AG08395 (cell line): ENCODE data around the gene KIF23.

Source experiments
- DNase-seq: peaks from one replicate; pipeline ENCODE4 v3.0.0; 2012; ENCODE audit warnings: mixed read lengths, low spot score

Gene KIF23

DNA sequence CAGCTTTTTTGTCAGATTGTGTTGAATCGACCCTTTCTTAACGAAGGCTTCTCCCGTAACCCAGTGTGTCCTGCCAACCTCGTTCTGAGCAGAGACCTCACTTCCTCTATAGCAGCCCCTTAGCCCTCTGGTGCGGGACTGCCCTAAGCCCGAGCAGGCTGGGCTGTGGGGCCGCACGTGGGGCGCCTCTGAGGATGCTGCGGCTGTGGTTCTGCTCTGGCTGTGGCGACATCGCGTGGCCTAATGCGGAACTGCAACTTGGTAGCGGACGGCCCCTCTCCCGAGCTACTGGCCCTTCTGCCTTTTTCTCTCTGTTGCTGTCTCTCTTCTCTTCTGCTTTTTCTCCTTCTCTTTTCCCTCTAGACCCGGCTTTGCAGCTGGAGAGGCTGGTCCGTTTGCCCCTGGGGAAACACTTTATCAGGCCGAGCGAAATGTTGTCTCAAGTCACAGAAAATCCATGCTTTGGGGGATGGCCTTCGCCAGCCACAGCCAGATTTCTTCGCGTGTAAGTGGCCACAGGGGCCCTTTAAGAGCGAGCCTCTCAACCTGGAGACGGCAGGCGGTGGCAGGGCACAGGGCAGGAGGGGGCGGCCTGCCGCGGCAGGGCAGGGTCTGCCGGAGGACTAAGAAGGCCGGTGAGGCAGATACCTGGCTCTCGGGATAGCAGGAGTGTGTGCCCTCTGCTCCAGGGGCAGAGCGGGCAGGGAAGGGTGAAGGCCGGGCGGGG is 19.4 kb upstream of the KIF23 start:
- peak; percentile 86 for DNase-seq

DNA sequence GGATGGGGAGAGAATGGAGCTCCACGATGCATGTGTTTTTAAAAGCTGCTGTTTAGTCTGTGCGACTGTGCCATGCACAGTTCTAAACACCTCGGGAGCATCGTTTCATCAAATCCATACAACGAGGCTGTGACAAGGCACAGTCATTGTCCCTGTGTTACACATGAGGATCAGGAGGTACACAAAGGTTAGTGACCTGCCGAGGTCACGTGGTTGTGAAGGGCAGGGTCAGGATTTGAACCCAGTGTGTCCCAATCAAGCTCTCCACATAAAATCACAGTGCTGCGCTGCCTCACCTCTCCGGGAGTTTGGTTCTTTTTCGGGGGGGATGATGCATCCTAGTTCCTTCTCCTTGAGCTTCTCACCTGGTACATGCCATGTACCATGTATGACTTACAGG is 18.7 kb upstream of the KIF23 start:
- no peak for DNase-seq

DNA sequence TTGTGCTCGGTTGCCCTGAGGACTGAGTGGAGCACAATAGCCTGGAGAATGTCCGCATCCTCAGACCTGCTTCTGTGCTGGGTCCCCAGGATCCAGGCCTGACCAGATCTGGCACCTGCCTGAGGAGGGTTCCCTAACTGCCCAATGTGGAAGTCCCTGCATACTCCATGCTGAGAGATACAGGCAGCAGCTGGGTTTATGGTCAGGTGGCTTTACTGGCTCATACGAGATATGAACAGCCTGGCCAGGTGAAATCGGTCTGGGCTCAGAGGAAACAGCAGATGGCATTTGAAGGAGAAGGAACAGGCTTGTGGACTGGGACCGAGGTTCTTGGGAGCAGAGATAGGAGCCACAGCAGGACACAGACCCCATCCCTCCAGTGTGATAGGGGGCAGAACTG is 18.2 kb upstream of the KIF23 start:
- DNase-seq: no peak

DNA sequence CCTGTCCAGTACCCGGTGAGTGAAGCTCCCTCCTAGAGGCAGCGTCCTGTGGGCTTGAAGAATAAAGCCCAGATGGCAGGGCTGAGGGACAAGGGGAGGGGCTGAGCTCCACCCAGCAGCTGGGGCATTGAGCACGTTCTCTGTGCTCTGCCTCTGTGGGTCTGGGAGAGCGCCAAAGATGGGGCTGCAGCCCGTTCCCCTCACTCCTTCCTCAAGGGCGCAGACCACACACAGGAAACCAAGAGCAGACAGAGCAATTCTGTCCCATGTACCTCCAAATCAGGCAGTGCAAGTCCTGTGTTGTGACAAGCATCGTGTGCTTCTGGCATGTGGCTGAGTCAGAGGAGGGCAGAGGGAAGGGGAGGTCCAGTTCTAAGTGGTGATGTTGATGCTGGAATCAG is 15.7 kb upstream of the KIF23 start:
- DNase-seq: peak; percentile 63

DNA sequence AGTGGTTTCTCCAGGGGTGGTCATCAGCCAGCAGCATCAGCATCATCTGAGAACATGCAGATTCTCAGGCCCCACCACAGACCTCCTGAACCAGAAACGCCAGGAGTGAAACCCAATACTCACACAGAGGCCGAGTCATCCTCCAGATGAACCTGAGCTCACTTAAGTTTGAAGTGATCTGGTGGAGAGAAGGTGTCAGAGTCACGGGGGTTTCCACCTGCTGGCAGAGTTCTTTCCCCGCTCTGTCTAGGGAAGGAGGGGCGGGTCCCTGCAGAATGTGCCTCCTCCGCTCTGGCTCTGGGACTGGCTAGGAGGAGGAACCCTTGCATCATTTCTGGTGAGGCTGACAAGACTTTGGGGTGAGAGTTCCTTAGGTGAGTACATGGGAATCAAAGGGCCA is 13.3 kb upstream of the KIF23 start:
- DNase-seq: no peak

DNA sequence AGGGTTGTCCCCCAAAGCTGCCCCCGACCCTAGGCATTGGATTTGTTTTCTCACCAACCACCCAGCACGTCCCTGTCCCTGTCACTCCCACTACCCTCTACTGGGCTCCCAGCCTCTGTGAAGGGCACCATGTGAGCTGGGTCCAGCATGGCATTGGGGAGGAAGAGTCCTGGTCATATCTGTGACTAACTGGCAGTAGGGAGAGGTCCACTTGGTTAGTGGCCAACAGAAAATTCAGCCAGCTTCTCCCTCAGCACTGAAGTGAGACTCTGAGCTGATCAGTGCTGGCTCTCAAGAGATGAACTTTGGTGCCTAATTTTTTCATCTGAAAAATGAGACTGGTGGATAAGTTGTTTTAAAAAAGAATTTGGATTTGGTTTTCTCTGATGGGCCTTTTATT is 11.3 kb upstream of the KIF23 start:
- peak; percentile 27 for DNase-seq

DNA sequence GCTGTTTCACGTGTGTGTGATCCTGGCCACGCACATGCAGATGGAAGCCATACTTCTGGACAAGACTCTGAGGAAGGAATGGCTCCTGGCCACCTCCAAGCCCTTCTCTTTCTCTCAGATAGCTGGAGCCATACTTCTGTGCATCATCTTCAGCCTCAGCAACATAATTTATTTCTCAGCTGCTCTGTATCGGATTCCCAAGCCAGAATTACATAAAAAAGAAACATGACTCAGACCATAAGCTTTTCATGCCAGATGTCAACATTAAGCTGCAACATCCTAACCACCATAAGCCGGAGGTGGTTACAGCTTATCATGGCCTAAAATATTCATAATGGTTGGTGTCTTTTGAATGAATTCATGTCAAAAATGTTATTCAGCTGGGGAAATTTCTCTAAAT is 10.6 kb upstream of the KIF23 start:
- DNase-seq: peak; percentile 84

DNA sequence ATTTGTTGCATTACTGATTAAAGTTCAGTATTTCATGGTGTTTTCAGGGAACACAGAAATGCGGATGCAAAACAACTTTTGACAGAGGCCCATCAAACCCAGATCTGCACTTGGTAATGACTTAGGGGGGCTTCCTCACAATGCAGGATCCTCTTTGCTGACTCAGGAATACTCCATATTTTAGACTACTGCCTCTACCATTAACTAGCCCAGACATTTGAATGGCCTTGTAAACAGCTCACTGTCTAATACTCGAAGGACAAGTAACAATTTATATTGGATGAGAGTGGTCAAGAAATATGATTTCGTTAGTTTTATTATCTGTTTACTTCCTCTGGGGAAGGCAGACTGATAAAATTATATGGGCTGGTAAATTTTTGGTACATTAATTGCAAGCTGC is 9.0 kb upstream of the KIF23 start:
- no peak for DNase-seq

DNA sequence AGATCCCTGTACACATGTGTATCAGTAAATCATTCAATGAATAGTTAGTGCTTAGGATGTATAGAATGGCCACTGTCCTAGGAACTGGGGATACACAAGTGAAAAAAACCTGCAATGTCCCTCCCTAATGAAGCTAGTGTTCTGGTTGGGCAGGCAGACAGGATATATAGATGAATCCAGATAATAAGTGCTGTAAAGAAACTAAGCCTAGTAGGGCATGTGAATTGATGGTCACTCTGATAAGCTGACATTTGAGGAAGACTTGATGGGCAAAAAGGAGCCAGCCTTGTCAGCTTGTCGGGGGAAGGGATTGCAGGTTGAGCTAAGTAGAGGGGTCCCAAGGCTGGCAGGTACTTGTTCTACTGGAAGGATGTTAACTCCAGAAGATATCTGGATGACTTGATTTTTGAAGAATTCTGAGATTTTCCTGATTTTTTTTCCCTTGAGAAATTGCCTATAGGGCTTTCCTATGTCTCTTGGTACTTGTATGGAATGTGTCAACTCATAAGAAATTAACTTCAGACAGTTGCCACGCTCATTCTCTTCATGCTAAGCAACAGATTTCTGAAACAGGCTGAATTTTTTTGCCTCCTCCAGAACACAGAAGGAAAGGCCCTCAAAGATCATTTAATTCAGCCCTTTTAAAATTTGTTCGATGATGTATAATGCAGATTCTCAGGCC is 6.3 kb upstream of the KIF23 start:
- no peak for DNase-seq

DNA sequence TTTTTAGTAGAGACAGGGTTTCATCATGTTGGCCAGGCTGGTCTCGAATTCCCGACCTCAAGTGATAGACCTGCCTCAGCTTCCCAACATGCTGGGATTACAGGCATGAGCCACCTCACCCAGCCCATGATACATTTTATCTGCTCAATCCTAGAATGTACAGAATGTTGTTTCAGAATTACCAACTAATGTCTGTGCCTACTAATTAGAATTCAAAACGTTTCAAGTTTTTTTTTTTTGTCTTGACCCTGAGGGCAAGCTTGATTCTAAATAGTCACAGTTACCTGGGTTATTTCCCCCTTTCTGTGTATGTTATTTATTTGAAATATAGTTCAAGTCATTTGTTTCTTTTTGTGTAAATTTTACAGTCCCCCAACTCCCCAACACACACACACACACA is 5.3 kb upstream of the KIF23 start:
- DNase-seq: no peak

DNA sequence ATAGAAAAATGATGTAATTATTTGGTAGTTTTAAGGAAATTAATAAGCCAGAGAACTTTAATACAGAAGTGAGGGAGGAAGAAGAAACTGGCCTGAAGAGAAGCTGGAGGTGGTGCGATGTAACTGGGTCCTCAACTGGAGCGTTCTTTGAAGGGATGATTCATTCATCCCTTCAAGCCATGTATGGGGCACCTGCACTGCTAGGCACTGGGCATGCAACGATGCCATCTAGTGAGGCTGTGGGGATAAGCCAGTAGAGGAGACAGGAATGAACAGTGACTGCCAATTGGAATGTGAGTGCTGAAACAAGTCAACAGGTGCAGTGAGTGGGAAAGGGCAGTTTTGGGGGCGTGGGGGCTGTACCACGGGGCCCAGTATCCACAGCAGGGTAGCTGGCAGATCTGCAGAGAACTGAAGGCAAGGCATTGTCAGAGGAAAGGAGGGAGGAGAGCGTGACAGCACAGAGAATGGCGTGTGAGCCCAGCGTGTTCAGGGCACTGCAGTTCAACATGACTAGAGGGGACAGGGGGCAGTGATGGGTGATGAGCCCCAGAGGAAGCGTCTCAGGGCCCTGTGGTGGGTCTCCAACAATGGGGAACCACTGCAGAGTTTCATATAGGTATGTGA is 3.8 kb upstream of the KIF23 start:
- DNase-seq: peak; percentile 27

DNA sequence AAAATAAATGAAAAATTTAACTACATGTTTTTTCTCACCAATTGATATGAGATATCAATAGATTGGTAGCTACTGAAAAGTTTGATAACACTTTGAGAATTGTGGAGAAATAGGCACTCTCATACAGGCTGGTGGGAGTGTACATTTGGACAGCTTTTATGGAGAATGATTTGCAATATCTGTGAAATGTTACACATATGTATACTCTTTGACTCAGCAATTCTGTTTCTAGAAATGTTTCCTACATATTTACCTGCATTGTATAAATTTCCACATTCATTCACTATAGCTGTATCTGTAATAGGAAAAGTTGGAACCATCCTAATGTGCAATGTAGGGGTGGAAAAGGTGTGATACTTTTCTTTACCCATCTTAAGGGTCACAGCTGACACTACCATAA is 1.9 kb upstream of the KIF23 start:
- no peak for DNase-seq

DNA sequence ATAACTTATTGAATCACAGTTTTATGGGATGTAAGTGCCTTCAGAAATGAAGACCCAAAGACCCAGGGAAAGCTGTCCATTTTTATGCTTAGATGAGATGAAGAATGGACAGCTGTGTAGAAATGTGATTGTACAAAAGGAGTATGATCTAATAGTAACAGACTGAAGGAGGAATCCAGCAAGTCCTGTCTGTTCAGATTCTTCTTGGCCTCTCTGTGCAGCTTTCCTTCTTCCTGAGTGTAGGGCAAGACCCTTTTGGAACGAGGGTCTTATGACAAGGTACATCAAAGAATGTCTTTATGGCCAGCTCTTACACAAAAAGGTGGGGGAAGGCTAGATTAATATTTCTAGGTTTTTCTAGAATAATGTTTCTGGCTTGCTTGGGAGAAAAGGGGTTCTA is 1.4 kb upstream of the KIF23 start:
- DNase-seq: no peak

DNA sequence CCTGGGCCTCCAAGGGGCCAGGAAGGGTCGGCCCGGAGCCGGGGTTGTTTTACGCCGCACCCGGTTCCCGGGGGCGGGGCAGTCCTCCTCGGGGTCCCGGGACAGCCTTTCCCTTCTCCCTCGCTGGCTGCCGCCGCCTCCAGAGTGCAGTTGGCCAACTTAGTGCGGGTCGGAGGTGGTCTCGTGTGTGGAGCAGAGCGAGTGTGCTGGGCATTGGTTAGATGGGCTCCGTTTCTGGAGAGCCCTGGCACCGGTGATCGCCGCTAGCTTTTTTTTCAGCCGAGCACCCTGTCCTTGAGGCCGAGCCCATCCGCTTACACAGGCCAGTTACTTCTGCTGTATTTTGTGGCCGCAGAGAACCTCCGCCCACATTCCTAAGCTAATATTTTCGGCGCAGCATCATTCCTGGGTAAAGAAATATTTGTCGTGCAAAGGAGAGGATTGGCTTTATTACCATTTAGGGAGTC is 585 bp downstream of the KIF23 start:
- peak; percentile 87 for DNase-seq

DNA sequence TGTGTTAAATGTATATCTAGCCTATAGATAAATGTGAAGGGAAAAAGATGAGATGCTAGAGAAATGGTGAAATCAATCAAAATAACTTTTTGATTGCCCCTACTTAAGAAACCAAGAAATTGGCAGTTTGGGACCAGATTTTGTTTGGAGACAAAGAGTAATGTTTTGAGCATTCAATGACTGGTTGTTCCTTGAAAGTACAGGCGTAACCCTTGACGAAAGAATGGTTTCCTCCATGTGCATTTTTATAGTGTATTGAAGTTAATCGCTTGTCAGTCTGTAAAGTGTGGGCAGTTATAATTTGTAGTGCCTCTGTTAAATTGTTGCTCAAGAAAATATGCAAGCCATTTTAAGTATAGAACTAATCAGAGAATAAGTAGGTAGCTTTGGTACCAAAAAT is 1.2 kb downstream of the KIF23 start:
- DNase-seq: no peak

DNA sequence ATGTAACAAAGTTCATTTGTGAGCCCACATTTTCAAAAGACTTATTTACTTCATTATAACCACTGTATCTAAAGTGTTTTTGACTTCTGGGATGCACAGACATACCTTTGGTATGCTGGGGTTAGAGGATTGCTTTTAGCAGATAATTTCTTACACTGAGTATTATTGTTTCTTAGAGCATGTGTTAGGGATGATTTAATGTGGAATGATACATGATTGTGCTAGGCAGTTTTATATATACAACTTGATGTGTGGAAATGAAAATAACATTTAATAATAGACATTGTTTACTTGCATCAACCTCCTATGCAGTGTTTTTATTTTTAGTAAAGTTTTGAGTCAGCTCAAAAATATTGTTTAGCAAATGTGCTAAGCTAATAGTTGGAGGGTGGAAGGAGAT is 3.4 kb downstream of the KIF23 start:
- no peak for DNase-seq

DNA sequence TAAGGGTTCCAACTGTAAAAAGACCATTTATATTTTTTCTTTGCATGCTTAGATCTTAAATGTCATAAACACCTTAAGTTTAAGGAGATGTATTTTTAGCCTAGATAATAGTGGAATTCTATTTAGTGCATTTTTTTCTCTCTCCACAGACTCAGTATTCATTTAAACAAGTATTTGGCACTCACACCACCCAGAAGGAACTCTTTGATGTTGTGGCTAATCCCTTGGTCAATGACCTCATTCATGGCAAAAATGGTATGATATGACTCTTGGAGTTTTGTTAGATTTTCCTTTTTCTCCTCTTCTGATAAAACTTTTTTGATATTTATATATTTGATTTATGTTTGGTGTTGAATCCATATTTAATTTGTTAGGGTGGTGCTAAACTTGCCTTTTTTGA is 7.3 kb downstream of the KIF23 start:
- peak; percentile 37 for DNase-seq

DNA sequence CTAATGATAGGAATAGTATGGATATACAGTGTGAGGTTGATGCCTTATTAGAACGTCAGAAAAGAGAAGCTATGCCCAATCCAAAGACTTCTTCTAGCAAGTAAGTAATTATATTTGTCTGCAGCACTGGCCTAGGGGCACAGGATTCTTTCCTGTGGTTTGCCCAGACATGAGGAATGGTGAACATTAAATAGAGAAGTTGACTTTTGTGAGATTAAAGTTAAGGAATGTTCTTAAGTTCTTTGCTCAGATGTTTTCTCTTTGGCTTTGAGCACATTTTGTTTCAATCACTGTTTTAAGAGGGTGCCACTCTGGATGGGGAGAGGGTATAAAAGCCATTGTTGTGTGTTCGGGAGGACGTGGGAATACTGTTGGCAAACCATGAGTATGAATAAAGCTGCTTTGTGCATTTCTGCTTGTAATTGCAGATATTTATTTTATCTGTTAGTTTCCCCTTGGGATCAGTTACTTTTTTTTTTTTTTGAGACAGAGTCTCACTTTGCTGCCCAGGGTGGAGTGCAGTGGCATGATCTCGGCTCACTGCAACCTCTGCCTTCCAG is 8.3 kb downstream of the KIF23 start:
- no peak for DNase-seq

DNA sequence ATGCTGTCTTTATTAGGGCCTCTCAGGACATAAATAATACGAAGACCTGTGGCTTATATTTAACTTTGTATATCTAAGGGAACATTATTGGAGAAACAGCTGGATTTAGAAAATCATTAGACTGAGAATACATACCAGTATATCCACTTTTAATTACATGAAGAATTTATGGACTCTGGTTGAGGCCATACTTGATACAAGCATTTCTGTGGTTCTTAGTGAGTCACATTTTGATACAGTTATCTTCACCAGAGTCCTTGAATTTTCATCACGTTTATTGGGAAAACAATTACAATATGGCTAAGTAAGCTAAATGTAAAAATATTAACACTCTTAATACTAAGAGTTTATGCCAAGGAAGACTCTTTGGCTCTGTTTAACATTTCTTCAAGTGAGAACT is 9.9 kb downstream of the KIF23 start:
- no peak for DNase-seq

DNA sequence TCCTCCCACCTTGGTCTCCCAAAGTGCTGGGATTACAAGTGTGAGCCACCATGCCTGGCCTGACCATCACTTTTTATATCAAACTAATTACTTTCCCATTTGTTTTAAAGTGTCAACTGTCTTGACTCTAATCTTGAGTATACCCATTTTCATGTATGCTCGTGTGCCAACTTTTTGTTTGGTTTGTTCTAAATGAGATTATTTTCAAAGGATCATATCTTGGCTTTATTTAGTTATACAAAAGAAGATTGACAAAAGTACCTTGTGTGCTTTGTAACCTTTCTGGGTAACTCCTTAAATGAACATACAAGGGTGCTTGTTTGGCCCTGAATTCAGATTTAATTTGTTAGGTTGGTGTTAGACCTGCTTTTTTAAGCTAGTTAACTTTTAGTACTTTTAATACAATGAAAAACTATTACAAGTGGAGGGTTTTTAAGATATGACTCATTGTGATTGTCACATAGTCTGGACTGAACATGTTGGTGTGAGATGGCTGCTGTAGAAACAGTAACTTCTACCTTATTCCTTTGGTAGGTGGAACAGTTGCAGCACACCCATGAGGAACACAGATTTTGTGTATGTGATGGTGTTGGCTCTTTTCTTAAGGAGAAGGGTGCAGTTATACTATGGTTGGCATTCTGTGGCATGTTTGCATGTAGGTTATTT is 10.7 kb downstream of the KIF23 start:
- no peak for DNase-seq

DNA sequence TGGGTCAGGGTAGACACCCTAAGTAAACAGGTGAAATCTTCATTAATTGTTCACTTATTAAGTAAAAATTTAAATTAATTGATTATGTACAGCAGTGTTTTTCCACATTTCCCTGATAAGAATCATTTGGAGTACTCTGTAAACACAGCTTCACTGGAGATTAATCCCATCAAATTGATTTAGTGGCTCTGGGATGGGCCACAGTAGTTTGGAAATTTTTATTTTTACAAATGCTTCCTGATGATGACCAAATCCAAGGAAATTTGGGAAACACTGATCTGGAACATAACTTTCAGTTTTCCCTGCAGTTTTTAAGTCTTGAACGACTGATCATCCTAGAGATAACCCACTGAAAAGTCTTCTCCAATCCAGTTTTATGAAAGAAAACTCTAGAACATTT is 19.7 kb downstream of the KIF23 start:
- no peak for DNase-seq

DNA sequence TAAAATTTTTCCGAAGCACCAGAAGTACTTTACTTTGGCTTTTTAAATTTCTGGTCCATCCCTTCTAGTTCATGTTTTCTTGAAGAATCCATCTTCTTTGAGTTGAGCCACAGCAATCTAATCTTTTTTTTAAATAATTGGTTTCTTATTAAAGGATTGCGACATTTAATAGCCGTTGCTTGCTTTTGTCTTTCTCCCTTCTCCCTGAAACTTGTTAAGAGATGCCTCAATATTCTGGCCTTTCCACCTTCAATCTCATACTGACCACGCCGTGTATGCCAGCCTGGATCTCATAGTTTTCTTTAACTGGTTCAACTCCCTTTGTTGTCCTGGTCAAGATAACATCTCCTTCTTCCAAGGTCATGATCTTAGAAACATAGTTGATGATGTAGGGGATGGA is 20.1 kb downstream of the KIF23 start:
- no peak for DNase-seq

DNA sequence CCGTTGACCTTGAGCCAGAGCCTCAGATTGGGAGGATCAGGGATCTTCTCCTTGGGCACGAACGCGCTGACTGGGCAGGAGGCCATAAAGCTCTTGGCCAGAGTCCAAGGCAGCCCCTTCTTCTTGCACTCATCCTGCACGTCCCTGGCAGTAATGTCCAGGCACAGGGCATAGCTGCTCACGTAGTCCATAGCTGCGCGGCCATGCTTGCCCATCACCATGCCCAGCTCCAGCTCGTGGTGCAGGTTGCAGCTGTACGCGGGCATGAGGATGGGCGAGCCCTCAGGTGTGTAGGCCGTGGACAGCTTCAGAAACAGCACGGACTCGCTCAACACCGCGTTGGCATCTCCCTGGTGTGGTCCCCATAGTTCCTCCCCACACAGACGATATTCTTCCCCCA is 20.5 kb downstream of the KIF23 start:
- DNase-seq: no peak
